ENCODE results near the gene JUP. TPM values are rescaled to one million over a fixed set of nuclear protein-coding genes. Genes with fewer than 3 reads are reported as not detected.

The JUP gene
- polyA plus RNA-seq, 3 donors, result 35.7 to 49.0 (median 36.9) TPM

DNA sequence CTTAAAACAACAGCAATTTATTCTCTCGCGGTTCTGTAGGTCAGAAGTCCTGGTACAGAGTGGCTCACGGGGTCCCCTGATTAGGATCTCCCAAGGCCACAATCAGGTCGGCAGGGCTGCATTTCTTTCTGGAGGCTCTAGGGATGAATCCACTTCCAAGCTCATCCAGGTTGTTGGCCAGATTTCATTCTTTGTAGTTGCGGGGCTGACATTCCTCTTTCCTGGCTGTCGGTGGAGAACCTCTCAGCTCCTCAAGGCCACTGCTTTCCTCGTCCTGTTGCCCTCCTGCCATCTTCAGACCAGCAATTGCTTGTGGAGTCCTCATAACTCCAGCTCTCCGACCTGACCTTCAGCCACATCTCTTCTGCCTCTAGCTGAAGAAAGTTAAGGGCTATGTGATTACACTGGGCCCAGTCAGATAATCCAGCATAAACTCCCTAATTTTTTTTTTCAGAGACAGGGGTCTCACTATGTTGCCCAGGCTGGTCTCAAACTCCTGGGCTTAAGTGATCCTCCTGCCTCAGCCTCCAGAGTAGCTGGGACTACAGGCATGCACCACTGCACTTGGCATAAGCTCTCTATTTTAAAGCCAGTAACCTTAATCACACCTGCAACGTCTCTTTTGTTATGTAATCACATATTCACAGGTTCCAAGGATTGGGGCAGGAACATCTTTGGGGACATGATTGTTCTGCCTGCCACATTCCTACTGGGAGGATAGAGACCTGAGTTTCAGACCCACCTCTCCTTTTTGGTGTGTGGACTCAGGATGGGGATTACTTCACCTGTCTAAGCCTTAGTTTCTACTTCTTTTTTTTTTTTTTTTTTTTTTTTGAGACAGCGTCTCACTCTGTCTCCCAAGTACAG is 78.5 kb downstream of the JUP start:
- 71 to 82% (median 81%) methylated on average over 10 of the region's 10 CpGs for WGBS, 3 donors
- no peak overlapping the region for H3K27ac ChIP-seq (ENCODE audit: low read depth, low read length)

- 51 to 70% (median 60%) methylated on average over 13 of the region's 13 CpGs for WGBS, 3 donors
Observed at GRCh38 chr17:41705271-41705991, 81.1 kb downstream of the JUP start.

More at GRCh38 chr17:41705271-41705991, 81.1 kb downstream of the JUP start:
- H3K27ac ChIP-seq (ENCODE audit: low read depth, low read length), result no peak overlapping the region

Other genes with a start within 250 kb of the JUP start
- not detected for gene KRT9, start 214.7 kb downstream of the JUP start, polyA plus RNA-seq
- 1 to 10 TPM in 2 of 3 donors, under 1 TPM in 1; 0.25 to 7.8 (median 1.0) TPM for gene KRT14, start 199.8 kb downstream of the JUP start, polyA plus RNA-seq
- gene KRT16, start 173.9 kb downstream of the JUP start, polyA plus RNA-seq, result 10 to 100 TPM in 1 of 3 donors, 1 to 10 TPM in 1, under 1 TPM in 1; 0.16 to 15.5 (median 4.4) TPM
- under 1 TPM in 2 of 3 donors, not detected in 1; 0.60 to 0.70 TPM for gene KRT17, start 162.1 kb downstream of the JUP start, polyA plus RNA-seq
- gene EIF1, start 97.8 kb downstream of the JUP start, polyA plus RNA-seq, result 100 to 1,000 TPM; 426 to 985 (median 580) TPM
- 1 to 10 TPM in 1 of 3 donors, not detected in 2; 2.4 TPM for gene GAST, start 74.4 kb downstream of the JUP start, polyA plus RNA-seq
- under 1 TPM; 0.03 to 0.48 (median 0.22) TPM for gene HAP1, start 52.1 kb downstream of the JUP start, polyA plus RNA-seq
- gene P3H4, start 25.2 kb upstream of the JUP start, polyA plus RNA-seq, result 10 to 100 TPM in 1 of 3 donors, 1 to 10 TPM in 2; 3.3 to 11.1 (median 9.7) TPM
- gene FKBP10, start 26.3 kb upstream of the JUP start, polyA plus RNA-seq, result 10 to 100 TPM in 2 of 3 donors, 1 to 10 TPM in 1; 9.6 to 50.6 (median 24.6) TPM
- gene NT5C3B, start 49.5 kb upstream of the JUP start, polyA plus RNA-seq, result 10 to 100 TPM; 45.9 to 70.5 (median 50.0) TPM
- under 1 TPM; 0.02 to 0.79 (median 0.64) TPM for gene KLHL10, start 51.1 kb upstream of the JUP start, polyA plus RNA-seq
- gene KLHL11, start 78.7 kb upstream of the JUP start, polyA plus RNA-seq, result 1 to 10 TPM in 1 of 3 donors, under 1 TPM in 2; 0.89 to 1.4 (median 0.90) TPM
- gene ACLY, start 132.2 kb upstream of the JUP start, polyA plus RNA-seq, result 100 to 1,000 TPM in 1 of 3 donors, 10 to 100 TPM in 2; 41.5 to 104 (median 68.9) TPM
- under 1 TPM; 0.48 to 0.79 (median 0.64) TPM for gene ODAD4, start 143.9 kb upstream of the JUP start, polyA plus RNA-seq
- gene CNP, start 180.1 kb upstream of the JUP start, polyA plus RNA-seq, result 10 to 100 TPM; 19.4 to 45.6 (median 38.2) TPM
- gene DNAJC7, start 230.7 kb upstream of the JUP start, polyA plus RNA-seq, result 10 to 100 TPM; 43.8 to 86.1 (median 65.2) TPM
- gene NKIRAS2, start 233.4 kb upstream of the JUP start, polyA plus RNA-seq, result 10 to 100 TPM; 13.5 to 35.1 (median 30.9) TPM